ENCODE data around the gene NFKBIA. TPM values are rescaled to one million over a fixed set of nuclear protein-coding genes. Genes with fewer than 3 reads are reported as not detected.

Gene NFKBIA
- total and polyA plus RNA-seq, 2 of the 8 experiments (the other 6 are each of a cell fraction or from before 2014, with no cell fraction given), result 25.9 to 49.7 TPM

DNA sequence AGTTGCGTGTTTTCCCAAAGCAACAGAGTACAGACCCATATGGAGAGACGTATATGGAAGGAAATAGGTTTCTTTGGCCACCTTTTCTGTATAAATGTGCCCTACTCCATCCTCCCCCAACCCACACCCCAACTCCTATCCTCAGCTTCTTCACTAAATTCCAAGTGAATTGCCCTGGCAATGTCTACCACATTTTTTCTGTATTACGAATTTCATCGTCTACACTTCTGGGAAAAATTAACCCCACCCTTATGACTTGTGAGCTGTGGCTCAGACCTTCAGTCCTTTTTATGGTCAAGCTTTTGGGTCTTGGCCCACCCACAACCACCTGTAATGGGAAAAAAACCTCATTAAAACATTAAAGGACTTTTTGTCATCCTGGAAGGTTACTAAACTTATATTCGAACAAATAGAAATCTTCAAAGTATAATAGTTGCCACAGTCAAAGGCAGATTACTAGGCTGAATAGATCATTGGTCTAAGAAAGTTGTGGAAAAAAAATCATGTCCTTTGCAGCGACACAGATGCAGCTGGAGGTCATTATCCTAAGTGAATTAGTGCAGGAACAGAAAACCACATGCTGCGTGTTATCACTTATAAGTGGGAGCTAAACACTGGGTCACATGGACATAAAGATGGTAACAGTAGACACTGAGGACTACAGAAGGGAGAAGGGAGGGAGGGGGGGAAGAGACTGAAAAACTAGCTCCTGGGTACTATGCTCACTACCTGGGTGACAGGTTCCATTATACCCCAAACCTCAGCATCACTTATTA is 15.7 kb upstream of the NFKBIA start:
- Histone ChIP-seq H3K4ac (replicated peaks; ENCODE audit: insufficient read length, low read depth, low read length) (no peak overlapping the region), H4K5ac (ENCODE audit: insufficient read length, low read depth, low read length) (no peak overlapping the region), H3K4me3 (ENCODE audit: extremely low read depth in 1 of 4, insufficient read depth in 2 of 4, low read depth in 3 of 4, low read length in 4 of 4) (no peak overlapping the region), H2AFZ (ENCODE audit: low read length) (no peak overlapping the region), H2BK15ac (ENCODE audit: low read length) (no peak overlapping the region), H3K14ac (ENCODE audit: insufficient read length) (no peak overlapping the region), H3K4me2 (ENCODE audit: insufficient read depth in 1 of 2, low read depth in 2 of 2, low read length in 2 of 2) (no peak overlapping the region), H3K27ac (ENCODE audit: low read depth, low read length) (no peak overlapping the region), H2BK20ac (ENCODE audit: low read length) (no peak overlapping the region), H4K20me1 (replicated peaks in 1 of 2; ENCODE audit: control insufficient read depth in 1 of 2, insufficient read depth in 2 of 2, low read length in 2 of 2) (no peaks in the 10 kb centered on the region), H2AK5ac (ENCODE audit: low read depth, low read length) (no peak overlapping the region), H3K9me3 (ENCODE audit: insufficient read depth in 2 of 2, low read depth in 1 of 2, low read length in 1 of 2) (no peaks in the 10 kb centered on the region), H3K27me3 (replicated peaks in 1 of 4; ENCODE audit: control insufficient read depth in 3 of 4, extremely low read depth in 1 of 4, insufficient read depth in 3 of 4, low read length in 3 of 4) (no peaks in the 10 kb centered on the region), H3K56ac (replicated peaks; ENCODE audit: insufficient read length, low read depth, low read length) (no peak overlapping the region), H3K9ac (replicated peaks in 1 of 4; ENCODE audit: extremely low read depth in 1 of 4, low read depth in 3 of 4, low read length in 3 of 4) (no peak overlapping the region), H3K18ac (ENCODE audit: extremely low read depth, low read length) (no peak overlapping the region), H4K8ac (ENCODE audit: extremely low read depth, insufficient read depth, low read length) (no peak overlapping the region), H3K79me2 (ENCODE audit: control insufficient read depth in 1 of 2, insufficient read depth in 2 of 2, low read length in 2 of 2) (no peaks in the 10 kb centered on the region), H3K23me2 (ENCODE audit: low read depth, low read length) (no peaks in the 10 kb centered on the region), H3K79me1 (ENCODE audit: low read depth, low read length) (no peaks in the 10 kb centered on the region), H4K91ac (replicated peaks; ENCODE audit: insufficient read length, low read length) (no peak overlapping the region), H3K36me3 (ENCODE audit: control insufficient read depth in 2 of 4, insufficient read depth in 4 of 4, low read length in 3 of 4) (no peaks in the 10 kb centered on the region), H2BK120ac (replicated peaks; ENCODE audit: low read depth, low read length) (no peak overlapping the region), H2BK12ac (ENCODE audit: low read depth, low read length) (no peak overlapping the region), H3K23ac (ENCODE audit: insufficient read length) (no peak overlapping the region), H3K4me1 (replicated peaks in 1 of 4; ENCODE audit: control insufficient read depth in 3 of 4, insufficient read depth in 4 of 4, low read length in 3 of 4) (peaks cover 0 to 4% (median 2%) of the 10 kb centered on the region in 4 experiments; a peak in 3 of 7 replicates), H2BK5ac (ENCODE audit: low read depth, low read length) (no peak overlapping the region)
- TF ChIP-seq SRF (IDR thresholded peaks at IDR 0.05; ENCODE audit: low read depth, low read length), result no peak
- DNase-seq (ENCODE audit: low read depth in 1 of 2, low spot score in 2 of 2) (no peak), FAIRE-seq (no peak)
- CTCF ChIA-PET (ENCODE audit: partially characterized antibody), result interaction anchor here (0.5 to 14.2 kb wide), 15 partner anchors 14 to 303 kb away, joined by 3 to 198 read pairs (median 3); partner anchors contain the start of gene PSMA6
- WGBS, 2 experiments (ENCODE audit: extremely low coverage in 1 of 2, insufficient coverage in 1 of 2, insufficient read length in 1 of 2, insufficient replicate concordance in 2 of 2, low coverage in 1 of 2, low lambda C conversion rate in 2 of 2, missing lambda C conversion rate in 1 of 2), result 92% methylated on average over 7 of the region's 7 CpGs; no CpG with 5 or more reads in 1 of the 2 experiments
- POLR2A ChIA-PET (ENCODE audit: partially characterized antibody), result interaction anchor here (0.5 to 1.2 kb wide), 3 partner anchors 15 to 583 kb away, joined by 3 read pairs; partner anchors contain the start of gene NFKBIA

Data from H1 (cell line).